ENCODE data around the gene ASCL4.
"Not testable (repeated sequence)": the region's sequence is repeated elsewhere in the genome, so short reads cannot be mapped to it uniquely, and the experiment has no call there.

Gene ASCL4, protein sequence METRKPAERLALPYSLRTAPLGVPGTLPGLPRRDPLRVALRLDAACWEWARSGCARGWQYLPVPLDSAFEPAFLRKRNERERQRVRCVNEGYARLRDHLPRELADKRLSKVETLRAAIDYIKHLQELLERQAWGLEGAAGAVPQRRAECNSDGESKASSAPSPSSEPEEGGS

DNA sequence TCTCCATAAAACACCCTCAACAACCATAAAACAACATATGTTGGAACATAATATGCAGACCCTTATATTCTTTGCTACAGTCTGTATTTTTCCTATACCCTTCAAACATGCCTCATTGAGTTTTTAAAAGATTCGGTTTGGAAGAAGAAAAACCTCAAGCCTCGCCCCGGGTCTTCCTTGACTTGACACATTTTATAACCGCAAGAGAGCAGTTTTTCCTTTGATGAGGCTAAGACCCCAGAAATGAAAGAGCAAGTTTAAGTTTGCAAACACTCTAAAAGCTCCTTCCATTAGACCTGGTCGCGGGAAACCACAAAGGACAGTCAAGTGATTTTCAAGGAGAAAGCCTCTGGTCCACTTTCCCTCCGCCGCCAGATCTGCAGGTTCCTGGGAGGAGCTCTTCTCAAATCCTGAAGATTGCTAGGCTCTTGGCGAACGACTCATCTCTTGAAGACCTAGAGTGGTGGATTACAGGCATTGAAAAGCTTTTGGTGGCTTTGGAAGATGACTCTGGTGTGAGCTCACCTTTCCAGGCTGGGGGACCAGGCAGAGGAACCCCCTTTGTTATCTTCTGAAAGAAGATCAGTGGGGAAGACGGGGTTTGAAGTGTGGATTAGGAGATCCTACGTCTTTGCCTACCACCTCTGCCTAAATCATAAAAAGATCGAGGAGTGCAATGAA is at the start of gene ASCL4:
Gene ASCL4, plus strand, starts transcription at position 356 of the 681 bp plus-strand sequence. CDS start 515 bp downstream, outside the sequence.
- no peak for DNase-seq

DNA sequence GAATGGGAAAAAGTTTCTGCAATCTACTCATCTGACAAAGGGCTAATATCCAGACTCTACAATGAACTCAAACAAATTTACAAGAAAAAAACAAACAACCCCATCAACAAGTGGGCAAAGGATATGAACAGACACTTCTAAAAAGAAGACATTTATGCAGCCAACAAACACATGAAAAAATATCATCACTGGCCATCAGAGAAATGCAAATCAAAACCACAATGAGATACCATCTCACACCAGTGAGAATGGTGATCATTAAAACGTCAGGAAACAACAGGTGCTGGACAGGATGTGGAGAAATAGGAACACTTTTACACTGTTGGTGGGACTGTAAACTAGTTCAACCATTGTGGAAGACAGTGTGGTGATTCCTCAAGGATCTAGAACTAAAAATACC is 47.2 kb upstream of the ASCL4 start:
- not testable (repeated sequence) for DNase-seq

DNA sequence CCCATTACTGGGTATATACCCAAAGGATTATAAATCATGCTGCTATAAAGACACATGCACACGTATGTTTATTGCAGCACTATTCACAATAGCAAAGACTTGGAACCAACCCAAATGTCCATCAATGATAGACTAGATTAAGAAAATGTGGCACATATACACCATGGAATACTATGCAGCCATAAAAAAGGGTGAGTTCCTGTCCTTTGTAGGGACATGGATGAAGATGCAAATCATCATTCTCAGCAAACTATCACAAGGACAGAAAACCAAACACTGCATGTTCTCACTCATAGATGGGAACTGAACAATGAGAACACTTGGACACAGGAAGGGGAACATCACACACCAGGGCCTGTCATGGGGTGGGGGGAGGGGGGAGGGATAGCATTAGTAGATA is 46.8 kb upstream of the ASCL4 start:
- DNase-seq = not testable (repeated sequence)

DNA sequence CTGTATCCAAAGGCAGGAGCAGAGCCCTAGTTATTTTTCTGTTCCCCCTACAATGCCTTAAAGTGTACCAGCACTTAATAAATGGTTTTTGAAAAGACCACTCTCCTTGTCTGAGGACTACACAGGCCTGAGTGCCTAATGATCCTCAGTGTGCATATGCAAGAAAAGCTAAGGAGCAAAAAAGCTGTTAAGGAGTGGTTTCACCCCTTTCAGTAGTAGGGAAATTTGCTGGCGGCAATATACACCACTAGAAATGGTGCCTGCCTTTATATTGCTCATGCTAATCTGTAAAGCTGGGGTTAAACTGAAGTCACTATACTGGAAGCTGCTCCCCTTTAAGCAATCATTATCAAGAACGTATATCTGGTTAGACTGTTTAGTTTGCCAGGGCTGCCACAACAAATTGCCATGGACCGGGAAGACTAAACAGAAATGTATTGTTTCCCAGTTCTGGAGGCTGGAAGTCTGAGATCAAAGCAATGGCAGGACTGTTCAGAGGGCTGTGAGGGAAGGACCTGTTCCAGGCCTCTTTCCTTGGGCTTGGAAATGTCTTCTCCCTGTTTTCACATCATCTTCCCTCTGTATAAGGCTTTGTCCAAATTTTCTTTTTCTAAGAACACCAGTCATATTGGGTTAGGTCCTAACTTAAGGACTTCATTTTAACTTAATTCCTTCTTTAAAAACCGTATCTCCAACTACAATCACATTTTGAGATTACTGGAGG is 43.7 kb upstream of the ASCL4 start:
- no peak for DNase-seq

DNA sequence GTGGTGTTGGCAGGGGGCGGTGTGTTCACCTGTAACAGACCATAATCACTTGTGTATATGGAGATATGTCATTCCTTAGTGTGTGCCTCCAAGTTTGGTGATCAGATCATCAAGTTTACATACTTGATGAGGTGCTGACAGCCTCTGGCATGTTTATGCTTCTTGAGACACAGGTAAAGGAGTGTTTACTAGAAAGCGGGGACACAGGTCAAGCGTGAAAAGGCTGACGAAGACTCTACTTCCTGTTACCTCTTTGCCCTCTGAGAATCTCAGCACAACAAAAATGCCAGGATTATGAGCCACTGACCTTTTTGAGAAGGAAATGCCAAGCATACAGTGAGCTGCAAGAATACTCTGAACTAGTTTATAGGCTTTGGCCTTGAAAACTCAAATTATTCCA is 43.1 kb upstream of the ASCL4 start:
- no peak for DNase-seq

DNA sequence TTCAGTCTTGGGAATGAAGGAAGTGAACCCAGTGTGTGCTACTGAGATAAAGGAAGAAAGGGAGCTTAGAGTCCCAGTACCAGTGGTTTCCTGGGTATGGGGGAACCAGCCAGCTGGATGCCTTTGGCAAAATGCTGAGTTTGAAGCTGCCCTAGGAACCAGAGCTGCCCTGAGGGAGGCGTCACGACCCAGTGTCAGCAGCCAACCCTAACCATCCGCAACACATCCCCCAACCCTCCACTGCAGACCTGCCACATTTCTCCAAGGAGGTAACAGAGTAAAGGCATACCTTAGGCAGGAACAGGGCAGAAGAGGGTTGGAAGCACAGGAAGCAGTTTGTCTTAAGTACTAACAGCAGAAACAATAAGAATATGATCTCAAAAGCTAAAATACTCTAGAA is 42.1 kb upstream of the ASCL4 start:
- no peak for DNase-seq

DNA sequence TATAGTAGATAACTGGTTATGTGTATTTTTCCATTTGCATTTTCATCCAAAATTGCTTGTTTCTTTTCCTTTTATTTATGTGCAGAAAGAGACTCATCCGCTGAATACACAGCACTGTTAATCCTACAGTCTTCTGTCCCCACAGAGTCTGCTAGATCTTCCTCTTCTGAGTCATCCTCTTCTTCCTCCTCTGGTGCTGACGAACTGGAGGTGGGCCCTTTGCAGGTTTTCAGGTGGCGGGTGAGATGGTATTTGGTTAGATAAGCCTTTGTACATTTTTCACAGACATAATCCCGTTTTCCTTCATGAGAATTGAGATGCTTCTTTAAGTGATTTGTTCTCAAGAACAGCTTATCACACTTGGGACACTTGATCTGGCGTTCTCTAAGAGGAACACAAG is 40.4 kb upstream of the ASCL4 start:
- no peak for DNase-seq

DNA sequence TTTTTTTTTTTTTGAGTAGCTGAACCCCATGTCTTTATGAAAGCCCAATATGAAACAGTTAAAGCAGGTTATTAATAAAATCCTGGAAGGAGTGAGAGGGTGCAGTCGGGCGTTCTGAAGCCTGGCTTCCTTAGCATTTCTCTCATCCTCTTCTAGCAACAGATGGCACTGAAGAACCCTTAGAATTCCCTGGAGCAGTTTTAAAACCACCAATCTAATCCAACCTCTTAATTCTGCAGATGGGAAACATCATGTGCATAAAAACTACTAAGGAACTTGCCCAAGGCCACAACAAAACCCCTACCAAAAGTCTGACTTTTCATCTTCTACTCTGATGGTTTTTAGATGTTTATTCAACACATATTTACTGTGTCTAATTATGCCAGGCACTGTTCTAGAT is 38.7 kb upstream of the ASCL4 start:
- DNase-seq = no peak

DNA sequence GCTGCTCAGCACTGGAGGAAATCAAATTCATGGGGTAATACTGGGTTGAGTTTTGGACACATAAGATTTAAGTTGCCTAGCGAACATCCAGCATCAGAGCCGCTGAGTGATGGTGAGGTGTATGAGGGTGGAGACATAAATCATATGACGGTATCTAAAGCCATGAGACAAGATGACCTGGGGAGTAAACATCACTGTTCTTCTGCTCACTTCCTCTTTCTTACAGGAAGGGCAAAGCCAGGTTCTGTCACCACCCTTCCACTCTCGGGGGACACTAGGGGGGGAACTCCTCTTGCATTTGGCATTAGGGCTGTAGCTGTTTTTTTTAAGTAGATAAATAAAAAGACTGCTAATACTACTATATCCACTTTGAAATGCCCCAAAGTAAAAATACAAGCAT is 37.6 kb upstream of the ASCL4 start:
- no peak for DNase-seq

DNA sequence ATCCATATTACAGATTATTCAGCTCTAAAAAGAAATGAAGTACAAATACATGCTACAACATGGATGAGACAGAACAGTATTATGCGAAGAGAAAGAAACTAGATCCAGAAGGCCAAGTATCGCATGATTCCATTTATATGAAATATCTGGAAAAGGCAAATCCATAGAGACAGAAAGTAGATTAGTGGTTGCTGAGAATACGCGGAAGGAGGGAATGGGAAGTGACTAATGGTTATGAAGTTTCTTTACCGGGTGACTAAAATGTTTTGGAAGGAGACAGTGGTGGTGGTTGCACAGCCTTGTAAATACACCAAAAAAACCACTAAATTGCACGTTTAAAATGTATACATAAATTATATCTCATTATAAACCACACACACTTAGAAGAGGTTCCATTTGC is 26.0 kb upstream of the ASCL4 start:
- no peak for DNase-seq

DNA sequence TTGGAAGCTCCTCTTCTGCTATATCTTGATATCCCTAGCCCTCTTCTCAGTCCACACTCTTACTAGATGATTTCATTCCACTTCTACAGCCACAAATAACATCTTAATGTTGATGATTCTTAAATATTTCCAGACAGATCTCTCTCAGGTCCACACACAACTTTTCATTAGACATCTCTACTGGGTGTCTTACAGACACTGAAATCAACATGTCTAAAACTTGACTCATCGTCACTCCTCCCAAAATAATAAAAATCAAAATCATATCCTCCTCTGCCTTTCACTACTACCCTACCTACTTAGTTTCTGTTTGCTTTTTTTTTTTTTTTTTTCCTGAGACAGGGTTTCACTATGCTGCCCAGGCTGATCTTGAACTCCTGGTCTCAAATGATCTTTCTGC is 25.4 kb upstream of the ASCL4 start:
- no peak for DNase-seq

DNA sequence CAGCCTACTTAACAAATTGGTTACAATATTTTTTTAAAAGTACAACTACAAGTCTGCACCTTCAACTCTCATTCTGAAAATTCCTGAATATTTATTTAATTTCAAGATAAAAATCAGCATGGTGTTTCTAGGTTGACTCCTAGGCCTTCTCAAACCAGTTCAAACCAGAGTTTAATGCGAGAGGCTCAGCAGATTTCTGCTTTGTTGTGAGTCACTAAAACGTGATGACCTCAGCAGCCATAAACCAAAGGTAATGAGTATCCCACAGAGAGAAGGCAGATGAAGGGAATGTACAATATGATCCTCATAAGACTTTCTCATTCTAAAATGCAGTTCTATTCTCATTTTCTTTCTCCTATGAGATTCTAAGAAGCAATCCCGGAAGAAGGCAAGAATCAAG is 15.1 kb upstream of the ASCL4 start:
- DNase-seq = peak; percentile 21

DNA sequence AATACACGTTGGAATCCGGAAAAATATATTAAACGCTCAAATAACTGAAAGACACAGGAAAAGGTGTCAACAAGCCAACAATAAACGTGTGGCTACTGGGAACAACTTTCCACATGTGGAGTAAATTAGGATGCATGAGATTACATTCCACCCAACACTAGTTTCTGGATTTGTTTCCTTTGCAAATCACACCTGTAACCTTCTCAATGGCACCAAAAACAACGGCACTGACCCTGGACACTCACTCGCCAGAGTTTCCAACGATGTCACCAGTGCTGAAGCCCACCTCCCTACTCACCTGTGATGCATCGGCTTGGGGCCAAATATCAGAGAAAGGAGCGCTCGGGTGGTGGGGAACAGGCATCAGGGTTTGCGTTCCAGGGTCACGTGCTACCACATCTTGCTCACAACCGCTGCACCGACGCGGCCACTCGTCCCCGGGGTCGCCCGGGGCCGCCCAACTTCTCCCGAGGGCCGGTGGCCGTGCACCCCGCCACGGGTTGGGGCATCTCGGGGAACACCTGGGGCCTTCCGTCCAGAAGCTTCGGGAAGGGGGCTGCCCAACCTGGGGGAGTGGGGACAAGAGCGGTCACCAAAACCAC is 14.2 kb upstream of the ASCL4 start:
- peak; percentile 8 to 19 for DNase-seq

DNA sequence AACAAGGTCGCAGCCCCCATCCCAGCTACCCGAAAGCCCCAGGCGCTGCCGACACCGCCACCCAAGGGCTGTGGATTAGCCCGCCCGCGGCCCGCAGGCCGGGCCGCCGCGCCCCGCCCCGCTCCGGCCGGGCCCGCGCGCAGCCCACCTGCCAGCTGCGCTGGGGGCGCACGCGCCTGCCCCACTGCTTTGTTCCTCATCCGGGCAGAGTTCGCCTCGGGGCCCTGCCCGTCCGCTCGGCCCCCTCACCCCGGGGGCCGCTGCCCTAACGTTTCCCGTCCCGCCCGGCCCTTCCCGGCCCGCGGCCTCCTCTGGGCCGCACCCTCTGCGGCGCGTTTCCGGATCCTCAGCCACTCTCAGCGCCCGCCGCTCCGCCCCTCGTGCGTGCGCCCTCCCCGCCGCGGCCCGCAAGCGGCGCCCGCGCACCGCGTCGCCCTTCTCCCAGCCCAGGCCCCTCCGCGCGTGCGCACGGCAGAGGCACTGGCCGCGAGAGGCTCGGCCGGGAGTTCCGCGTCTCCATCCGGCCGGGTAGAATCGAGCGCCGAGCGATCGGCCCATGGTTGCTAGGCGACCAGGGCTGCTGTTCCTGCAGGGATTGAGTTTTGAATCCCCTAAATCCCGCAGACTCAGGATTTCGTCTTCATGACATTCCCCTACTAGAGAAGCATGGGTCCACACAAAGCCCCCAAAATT is 13.5 kb upstream of the ASCL4 start, which contains the start of gene PRDM4:
Gene PRDM4, minus strand, starts transcription at position 329 of the 693 bp plus-strand sequence. CDS start 622 bp downstream, outside the sequence.
- DNase-seq = peak; percentile 82 to 87

DNA sequence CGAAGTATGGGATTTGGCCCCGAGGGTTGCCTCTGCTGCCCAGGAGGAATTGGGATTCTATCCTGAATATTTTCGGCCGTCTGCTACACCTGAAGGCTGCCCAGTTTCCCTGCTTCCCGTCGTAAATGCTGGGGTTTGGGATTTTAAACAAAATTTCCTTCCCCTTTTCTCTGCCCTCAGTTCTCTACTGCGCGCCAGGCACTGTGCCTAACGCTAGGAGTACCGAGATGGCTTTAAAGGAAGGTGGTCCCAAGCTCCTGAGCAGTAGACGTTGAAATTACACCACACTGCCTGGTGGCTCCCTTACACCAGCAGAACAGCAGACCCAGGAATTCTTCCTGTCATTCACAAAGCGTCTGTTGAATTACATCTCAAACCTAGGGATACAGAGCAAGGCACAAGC is 13.0 kb upstream of the ASCL4 start:
- no peak for DNase-seq

DNA sequence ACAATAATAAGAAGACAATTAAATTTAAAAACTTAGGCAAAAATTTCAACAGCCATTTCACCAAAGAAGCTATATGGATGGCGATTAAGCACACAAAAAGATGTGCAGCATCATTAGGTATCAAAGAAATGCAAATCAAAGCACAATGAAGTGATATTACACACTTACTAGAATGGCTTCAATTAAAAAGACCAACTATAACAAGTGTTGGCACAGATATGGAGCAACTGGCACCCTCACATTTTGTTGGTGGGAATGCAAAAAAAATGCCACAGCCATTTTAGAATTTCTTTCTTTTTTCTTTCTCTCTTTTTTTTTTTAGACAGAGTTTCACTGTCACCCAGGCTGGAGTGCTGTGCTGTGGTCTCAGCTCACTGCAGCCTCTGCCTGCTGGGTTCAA is 11.6 kb upstream of the ASCL4 start:
- no peak for DNase-seq

DNA sequence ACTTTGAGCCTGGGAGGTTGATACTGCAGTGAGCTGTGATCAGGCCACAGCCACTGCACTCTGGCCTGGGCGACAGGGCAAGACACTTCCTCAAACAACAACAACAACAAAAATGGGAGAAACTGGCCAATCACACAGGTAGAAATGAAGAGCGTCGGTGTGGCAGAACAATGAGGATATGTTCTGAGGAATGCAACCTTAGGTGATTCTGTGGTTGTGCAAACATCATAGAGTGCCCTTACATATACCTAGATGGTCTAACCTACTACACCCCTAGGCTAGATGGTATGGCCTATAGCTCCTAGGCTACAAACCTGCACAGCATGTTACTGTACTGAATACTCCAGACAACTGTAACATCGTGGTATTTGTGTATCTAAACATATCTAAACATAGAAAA is 9.9 kb upstream of the ASCL4 start:
- no peak for DNase-seq

DNA sequence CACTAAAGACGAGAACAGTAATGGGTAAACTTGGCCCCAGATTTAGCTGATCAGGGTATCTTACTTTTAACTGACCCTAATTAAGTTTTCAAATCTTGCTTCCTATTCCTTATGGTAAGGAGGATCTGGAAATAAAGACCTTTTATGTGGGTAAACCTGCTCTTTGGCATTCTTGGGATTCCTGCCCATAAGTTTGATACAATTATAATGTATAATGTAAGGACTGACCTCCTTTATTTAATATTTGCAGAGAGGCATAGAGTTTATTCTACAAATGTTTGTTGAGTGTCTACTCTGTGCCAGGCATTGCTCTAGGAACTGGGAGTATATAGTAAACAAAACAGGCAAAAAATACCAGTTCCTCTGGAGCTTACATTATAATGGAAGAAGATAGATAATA is 9.2 kb upstream of the ASCL4 start:
- DNase-seq = no peak

DNA sequence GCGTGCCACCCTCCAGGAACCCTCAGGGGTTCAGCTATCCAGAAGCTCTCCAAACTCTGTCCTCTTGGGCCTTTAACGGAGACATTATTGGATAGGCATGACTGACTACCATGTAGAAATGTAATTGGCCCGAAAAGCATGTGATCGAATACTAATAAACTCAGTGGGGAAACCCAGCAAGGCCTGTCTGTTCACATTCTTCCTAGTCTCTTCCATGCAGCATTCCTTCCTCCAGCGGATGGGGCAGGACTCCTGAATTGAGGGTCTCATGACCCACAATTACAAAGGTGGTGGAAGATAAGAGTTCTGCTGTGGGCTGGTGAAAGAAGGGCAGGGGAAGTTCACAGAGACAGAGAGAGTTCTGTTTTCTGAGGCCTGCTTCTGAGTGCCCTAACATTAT is 7.0 kb upstream of the ASCL4 start:
- DNase-seq = no peak

DNA sequence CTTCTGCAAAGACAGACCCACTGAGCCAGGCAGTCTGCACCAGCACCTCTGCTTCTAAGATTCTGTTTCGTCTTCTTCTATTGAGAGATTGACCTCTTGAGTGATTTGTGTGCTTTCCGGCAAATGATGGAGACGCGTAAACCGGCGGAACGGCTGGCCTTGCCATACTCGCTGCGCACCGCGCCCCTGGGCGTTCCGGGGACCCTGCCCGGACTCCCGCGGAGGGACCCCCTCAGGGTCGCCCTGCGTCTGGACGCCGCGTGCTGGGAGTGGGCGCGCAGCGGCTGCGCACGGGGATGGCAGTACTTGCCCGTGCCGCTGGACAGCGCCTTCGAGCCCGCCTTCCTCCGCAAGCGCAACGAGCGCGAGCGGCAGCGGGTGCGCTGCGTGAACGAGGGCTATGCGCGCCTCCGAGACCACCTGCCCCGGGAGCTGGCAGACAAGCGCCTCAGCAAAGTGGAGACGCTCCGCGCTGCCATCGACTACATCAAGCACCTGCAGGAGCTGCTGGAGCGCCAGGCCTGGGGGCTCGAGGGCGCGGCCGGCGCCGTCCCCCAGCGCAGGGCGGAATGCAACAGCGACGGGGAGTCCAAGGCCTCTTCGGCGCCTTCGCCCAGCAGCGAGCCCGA is 703 bp downstream of the ASCL4 start:
- DNase-seq = no peak

DNA sequence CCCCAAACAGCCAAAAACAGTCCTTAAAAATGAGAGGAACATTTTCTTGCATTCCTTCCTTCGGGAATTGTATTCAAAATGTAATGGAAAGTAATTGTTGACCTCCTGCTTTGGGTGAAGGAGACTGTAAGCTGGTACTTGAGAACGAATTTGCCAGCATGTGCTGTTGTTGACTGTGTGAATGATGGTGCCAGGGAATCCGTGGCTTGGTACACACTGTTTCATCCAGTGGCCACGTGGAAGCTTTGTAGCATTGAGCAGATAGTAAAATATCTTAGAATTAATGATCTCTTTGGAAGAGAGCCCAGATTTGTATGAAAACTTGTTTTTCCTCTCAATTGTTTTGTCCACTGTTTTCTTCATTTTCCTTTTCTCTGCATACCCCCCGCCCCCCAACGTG is 1.7 kb downstream of the ASCL4 start:
- DNase-seq = no peak

DNA sequence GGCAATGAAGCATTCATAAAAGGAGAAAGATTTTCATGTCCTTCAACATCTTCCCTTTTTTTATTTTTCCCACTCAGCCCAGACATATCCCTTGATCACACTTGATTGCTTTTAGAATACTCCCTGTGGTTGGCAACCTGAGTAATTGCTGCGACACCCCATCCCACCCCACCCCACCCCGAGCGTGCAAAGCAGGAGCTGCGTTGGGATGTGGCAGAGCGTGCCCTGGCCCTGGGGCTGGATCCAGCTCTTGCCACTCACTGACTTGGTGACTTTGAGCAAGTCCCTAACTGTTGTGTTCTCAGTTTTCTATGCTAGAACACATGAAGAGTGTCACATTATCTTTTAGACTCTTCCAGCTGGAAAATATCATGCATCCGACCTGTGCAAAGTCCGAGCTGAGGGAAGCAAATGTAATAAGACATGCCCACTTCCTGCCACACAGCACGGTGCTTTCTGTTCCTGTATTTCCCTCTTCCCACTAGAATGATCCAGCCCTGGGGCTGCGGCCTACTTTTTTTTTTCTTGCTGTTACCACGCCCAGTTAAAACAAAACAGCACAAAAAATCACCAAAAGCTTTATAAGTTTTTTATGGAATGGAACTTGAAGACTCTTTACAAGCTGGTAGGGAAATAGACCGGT is 4.0 kb downstream of the ASCL4 start:
- no peak for DNase-seq
